ENCODE data around the gene COL16A1.

Gene COL16A1

DNA sequence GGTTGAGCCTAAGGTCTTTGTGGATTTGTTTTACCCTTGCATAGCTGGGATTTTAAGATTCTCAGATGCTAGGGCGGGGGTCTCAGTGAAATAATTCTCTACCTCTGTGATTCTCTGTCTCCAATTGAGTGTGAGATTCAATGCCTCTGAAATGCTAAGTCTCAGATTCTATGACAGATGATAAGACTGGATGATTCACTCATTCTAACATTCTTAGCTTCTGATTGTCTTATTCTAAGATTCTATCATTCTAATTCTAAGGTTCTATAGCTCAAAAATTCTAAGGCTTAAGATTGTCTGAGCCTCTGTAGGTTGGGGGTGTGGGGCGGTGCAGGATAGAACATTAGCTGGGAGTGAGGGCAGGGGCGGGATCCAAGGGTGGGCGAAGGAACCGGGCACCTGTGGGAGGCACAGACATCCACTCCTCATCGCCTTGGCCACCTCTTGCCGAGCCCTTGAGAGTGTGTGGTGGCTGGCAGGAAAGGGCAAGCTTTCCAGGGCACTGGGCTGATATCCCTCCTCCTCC lies 30.8 kb upstream of the COL16A1 start:
- Histone ChIP-seq H3F3A (ENCODE audit: control insufficient read depth, insufficient read depth) (no peaks in the 10 kb centered on the region), H4K20me1 (ENCODE audit: control insufficient read depth, insufficient read depth, low read depth, low read length) (no peaks in the 10 kb centered on the region), H3K9me2 (replicated peaks; ENCODE audit: control insufficient read depth, low read length) (no peaks in the 10 kb centered on the region), H3K9me3 (ENCODE audit: control insufficient read depth, insufficient read depth, low read length) (no peaks in the 10 kb centered on the region), H3K27me3 (ENCODE audit: control insufficient read depth, low read length) (peaks cover 8% of the 10 kb centered on the region; the same call in 1 of the 2 replicates), H3K4me2 (ENCODE audit: low read length) (no peak overlapping the region), H3K79me2 (ENCODE audit: control insufficient read depth, low read length) (no peaks in the 10 kb centered on the region), H3K4me1 (ENCODE audit: control insufficient read depth, low read length) (peaks cover 9% of the 10 kb centered on the region), H3K4me3 (ENCODE audit: low read length) (no peak overlapping the region), H3K27ac (ENCODE audit: low read depth, low read length) (no peak overlapping the region), H3K36me3 (ENCODE audit: control insufficient read depth, low read length) (no peaks in the 10 kb centered on the region)
- no peak for TF ChIP-seq EZH2phosphoT487 (IDR thresholded peaks at IDR 0.05; ENCODE audit: borderline replicate concordance, low read length)
- TF ChIP-seq, protein P1, sequence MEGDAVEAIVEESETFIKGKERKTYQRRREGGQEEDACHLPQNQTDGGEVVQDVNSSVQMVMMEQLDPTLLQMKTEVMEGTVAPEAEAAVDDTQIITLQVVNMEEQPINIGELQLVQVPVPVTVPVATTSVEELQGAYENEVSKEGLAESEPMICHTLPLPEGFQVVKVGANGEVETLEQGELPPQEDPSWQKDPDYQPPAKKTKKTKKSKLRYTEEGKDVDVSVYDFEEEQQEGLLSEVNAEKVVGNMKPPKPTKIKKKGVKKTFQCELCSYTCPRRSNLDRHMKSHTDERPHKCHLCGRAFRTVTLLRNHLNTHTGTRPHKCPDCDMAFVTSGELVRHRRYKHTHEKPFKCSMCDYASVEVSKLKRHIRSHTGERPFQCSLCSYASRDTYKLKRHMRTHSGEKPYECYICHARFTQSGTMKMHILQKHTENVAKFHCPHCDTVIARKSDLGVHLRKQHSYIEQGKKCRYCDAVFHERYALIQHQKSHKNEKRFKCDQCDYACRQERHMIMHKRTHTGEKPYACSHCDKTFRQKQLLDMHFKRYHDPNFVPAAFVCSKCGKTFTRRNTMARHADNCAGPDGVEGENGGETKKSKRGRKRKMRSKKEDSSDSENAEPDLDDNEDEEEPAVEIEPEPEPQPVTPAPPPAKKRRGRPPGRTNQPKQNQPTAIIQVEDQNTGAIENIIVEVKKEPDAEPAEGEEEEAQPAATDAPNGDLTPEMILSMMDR (IDR thresholded peaks at IDR 0.05; ENCODE audit: low read depth, low read length, poor library complexity, severe bottlenecking) = no peak

DNA sequence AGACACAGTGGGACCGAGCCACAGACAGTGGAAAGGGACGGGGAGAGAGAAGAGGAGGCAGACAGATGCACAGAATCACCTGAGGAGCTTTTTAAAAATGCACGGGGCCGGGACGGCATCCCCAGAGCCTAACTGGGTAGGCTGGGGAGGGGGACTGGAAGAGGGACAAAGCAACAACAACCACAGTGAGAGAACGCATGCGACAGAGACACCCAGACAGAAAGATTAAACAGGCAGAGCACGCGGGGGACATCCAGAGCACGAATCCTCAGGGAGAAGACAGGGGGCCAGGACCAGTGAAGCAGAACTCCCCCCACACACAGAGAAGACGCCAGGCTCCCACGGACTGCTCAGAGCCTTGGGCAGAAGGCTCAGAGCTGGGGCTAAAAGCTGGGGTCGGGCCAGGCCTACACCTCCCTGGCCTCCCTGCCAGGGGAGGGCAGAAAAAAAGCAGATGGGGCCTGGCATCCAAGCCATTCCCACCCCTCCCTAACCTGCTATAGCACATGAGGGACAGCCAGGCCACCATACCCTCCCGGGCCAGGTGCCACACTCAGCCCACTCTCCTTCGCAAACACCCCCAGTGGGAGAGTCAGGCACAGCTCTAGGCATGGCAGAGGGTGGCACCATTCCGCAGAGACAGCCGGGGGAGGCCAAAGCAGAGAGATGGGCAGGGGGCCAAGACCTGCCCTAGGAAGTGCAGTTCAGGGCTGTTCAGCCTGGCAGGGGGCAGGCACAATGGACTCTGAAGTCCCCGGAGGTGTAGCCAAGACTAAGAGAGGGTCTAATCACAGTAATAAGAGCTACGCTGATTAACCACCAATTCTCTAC lies 29.8 kb upstream of the COL16A1 start:
- Histone ChIP-seq H3K4me1 (ENCODE audit: control insufficient read depth, low read length) (no peaks in the 10 kb centered on the region), H3F3A (ENCODE audit: control insufficient read depth, insufficient read depth) (no peaks in the 10 kb centered on the region), H3K27ac (ENCODE audit: low read depth, low read length) (no peak overlapping the region), H3K9me2 (replicated peaks; ENCODE audit: control insufficient read depth, low read length) (no peaks in the 10 kb centered on the region), H3K36me3 (ENCODE audit: control insufficient read depth, low read length) (no peaks in the 10 kb centered on the region), H3K4me2 (ENCODE audit: low read length) (no peak overlapping the region), H3K4me3 (ENCODE audit: low read length) (no peak overlapping the region), H3K79me2 (ENCODE audit: control insufficient read depth, low read length) (no peaks in the 10 kb centered on the region), H4K20me1 (ENCODE audit: control insufficient read depth, insufficient read depth, low read depth, low read length) (no peaks in the 10 kb centered on the region), H3K27me3 (ENCODE audit: control insufficient read depth, low read length) (peaks cover 8% of the 10 kb centered on the region; the same call in 1 of the 2 replicates), H3K9me3 (ENCODE audit: control insufficient read depth, insufficient read depth, low read length) (no peaks in the 10 kb centered on the region)
- TF ChIP-seq, protein P1 (IDR thresholded peaks at IDR 0.05; ENCODE audit: low read depth, low read length, poor library complexity, severe bottlenecking) = no peak
- TF ChIP-seq EZH2phosphoT487 (IDR thresholded peaks at IDR 0.05; ENCODE audit: borderline replicate concordance, low read length) = no peak

DNA sequence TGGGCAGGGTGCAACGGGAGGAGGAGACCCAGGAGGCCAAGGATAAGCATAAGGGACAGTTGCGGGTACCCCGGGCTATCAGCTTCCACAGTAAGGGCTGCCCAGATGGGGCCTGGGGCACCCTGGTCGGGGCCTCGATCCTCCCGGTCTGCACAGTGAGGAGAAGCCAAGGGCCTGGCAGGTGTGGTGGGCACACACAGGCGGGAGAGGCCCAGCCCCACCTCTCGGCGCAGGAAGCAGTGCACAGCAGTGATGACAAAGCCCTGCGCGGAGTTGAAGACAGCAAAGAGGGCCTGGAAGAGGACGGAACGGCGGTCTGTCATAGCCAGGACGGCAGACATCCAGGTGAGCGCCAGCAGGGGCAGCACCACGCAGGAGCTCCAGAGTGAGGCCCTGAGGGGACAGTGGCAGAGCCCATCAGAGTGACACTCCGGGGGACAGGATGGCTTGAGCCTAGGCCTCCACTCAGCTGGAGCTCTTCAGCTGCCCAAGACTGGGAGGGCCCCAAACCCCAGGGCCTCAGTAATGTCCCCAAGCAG lies 29.0 kb upstream of the COL16A1 start:
- Histone ChIP-seq H3K36me3 (ENCODE audit: control insufficient read depth, low read length) (no peaks in the 10 kb centered on the region), H4K20me1 (ENCODE audit: control insufficient read depth, insufficient read depth, low read depth, low read length) (no peaks in the 10 kb centered on the region), H3K4me1 (ENCODE audit: control insufficient read depth, low read length) (no peaks in the 10 kb centered on the region), H3F3A (ENCODE audit: control insufficient read depth, insufficient read depth) (no peaks in the 10 kb centered on the region), H3K79me2 (ENCODE audit: control insufficient read depth, low read length) (no peaks in the 10 kb centered on the region), H3K4me2 (ENCODE audit: low read length) (no peak overlapping the region), H3K27me3 (ENCODE audit: control insufficient read depth, low read length) (peaks cover 8% of the 10 kb centered on the region; the same call in 1 of the 2 replicates), H3K27ac (ENCODE audit: low read depth, low read length) (no peak overlapping the region), H3K9me3 (ENCODE audit: control insufficient read depth, insufficient read depth, low read length) (no peaks in the 10 kb centered on the region), H3K4me3 (ENCODE audit: low read length) (no peak overlapping the region), H3K9me2 (replicated peaks; ENCODE audit: control insufficient read depth, low read length) (no peaks in the 10 kb centered on the region)
- TF ChIP-seq, protein P1 (IDR thresholded peaks at IDR 0.05; ENCODE audit: low read depth, low read length, poor library complexity, severe bottlenecking) = no peak
- no peak for TF ChIP-seq EZH2phosphoT487 (IDR thresholded peaks at IDR 0.05; ENCODE audit: borderline replicate concordance, low read length)

Measured in DOHH2 (cell line).